GM21529 (cell line): Measurements from ENCODE around the gene IMPDH2.

Experiments
- ATAC-seq: cut with Tn5 transposase; IDR thresholded peaks from one replicate; pipeline ENCODE4 v1.9.1; 2021; ENCODE audit not compliant: unreplicated experiment

IMPDH2 gene

GRCh38 chr3:48984663-48985062 is 44.5 kb downstream of the IMPDH2 start:
- no peak for ATAC-seq

- no peak for ATAC-seq
These were observed 46.1 kb downstream of the IMPDH2 start for GRCh38 chr3:48983096-48983495.

GRCh38 chr3:48982686-48983085 is 46.5 kb downstream of the IMPDH2 start:
- ATAC-seq, result no peak

DNA sequence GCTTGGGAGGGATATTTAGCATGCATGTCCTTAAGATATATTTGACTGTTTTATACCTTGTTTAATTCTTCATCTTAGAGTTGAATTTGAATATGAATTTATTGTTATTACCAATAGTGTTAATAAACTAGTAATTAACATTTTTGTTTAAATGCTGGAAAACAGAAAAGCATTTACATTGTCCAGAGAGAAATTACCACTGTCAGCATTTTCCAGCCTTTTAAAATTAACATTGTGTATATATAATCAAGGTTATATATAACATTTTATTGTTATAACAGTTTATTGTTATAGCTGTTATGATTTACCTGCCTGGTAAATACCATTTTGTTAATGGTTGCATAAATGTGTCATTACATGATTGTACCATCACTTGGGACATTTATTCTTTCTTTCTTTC is 47.2 kb downstream of the IMPDH2 start:
- ATAC-seq, result no peak

GRCh38 chr3:48980295-48980694 is 48.9 kb downstream of the IMPDH2 start:
- no peak for ATAC-seq

DNA sequence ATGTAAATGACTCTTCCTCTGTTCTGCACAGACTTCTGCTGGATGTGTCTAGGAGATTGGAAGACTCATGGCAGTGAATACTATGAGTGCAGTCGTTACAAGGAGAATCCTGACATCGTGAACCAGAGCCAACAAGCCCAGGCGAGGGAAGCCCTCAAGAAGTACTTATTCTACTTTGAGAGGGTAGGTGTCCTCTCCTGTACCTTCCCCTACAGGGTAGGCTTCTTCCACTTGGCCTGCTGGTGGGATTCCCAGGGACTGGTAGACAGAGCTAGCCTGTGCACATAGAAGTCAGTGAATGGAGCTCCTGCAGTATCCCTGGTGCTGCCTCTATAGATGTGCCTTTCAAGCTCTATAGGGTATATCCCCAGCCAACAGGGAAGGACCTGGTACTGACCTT is 49.7 kb downstream of the IMPDH2 start:
- no peak for ATAC-seq
